Measurements from ENCODE around the gene TAF10. TPM values are rescaled to one million over a fixed set of nuclear protein-coding genes. Genes with fewer than 3 reads are reported as not detected.

Gene TAF10
- total RNA-seq, 1 donor from 2014 or later = 43.2 TPM

- Histone ChIP-seq H3K4me3 (ENCODE audit: low read depth, low read length) (peak within 1 kb of the TSS; percentile 54), H3K27me3 (ENCODE audit: control insufficient read depth, insufficient read depth, low read length) (no peaks in the 10 kb centered on the region), H3K36me3 (ENCODE audit: control insufficient read depth, insufficient read depth, low read length) (peaks cover 7% of the 10 kb centered on the region)
- no peak for TF ChIP-seq CTCF (IDR thresholded peaks at IDR 0.05; ENCODE audit: insufficient read depth, low read length, severe bottlenecking)
- FAIRE-seq = peak; percentile 90
- peak; percentile 94 for DNase-seq (ENCODE audit: low read depth)
Observed at GRCh38 chr11:6619004-6619745, 7.2 kb upstream of the TAF10 start, which contains the start of gene TPP1. TSS of gene TPP1 (minus strand) at chr11:6619422. CDS start at chr11:6619400, 22 bp downstream.

- H3K4me3 ChIP-seq (ENCODE audit: low read depth, low read length) = peak overlapping the region; percentile 54
- no peak for FAIRE-seq
- DNase-seq (ENCODE audit: low read depth) = peak; percentile 50
- H3K36me3 ChIP-seq (ENCODE audit: control insufficient read depth, insufficient read depth, low read length) = peaks cover 7% of the 10 kb centered on the region
- TF ChIP-seq CTCF (IDR thresholded peaks at IDR 0.05; ENCODE audit: insufficient read depth, low read length, severe bottlenecking) = no peak
- H3K27me3 ChIP-seq (ENCODE audit: control insufficient read depth, insufficient read depth, low read length) = no peaks in the 10 kb centered on the region
Observed at GRCh38 chr11:6618117-6619003, 6.3 kb upstream of the TAF10 start.

GRCh38 chr11:6617315-6617781, 5.3 kb upstream of the TAF10 start:
- no peaks in the 10 kb centered on the region for H3K27me3 ChIP-seq (ENCODE audit: control insufficient read depth, insufficient read depth, low read length)
- peaks cover 7% of the 10 kb centered on the region for H3K36me3 ChIP-seq (ENCODE audit: control insufficient read depth, insufficient read depth, low read length)
- no peak for DNase-seq (ENCODE audit: low read depth)
- no peak for TF ChIP-seq CTCF (IDR thresholded peaks at IDR 0.05; ENCODE audit: insufficient read depth, low read length, severe bottlenecking)
- no peak for FAIRE-seq
- no peak overlapping the region for H3K4me3 ChIP-seq (ENCODE audit: low read depth, low read length)

- no peak overlapping the region for H3K4me3 ChIP-seq (ENCODE audit: low read depth, low read length)
- no peak for FAIRE-seq
- DNase-seq (ENCODE audit: low read depth) = no peak
- TF ChIP-seq CTCF (IDR thresholded peaks at IDR 0.05; ENCODE audit: insufficient read depth, low read length, severe bottlenecking) = no peak
- H3K27me3 ChIP-seq (ENCODE audit: control insufficient read depth, insufficient read depth, low read length) = no peaks in the 10 kb centered on the region
- H3K36me3 ChIP-seq (ENCODE audit: control insufficient read depth, insufficient read depth, low read length) = peaks cover 7% of the 10 kb centered on the region
Observed at GRCh38 chr11:6616596-6617250, 4.7 kb upstream of the TAF10 start.

GRCh38 chr11:6615882-6616585, 4.0 kb upstream of the TAF10 start:
- no peak for DNase-seq (ENCODE audit: low read depth)
- TF ChIP-seq CTCF (IDR thresholded peaks at IDR 0.05; ENCODE audit: insufficient read depth, low read length, severe bottlenecking) = no peak
- Histone ChIP-seq H3K27me3 (ENCODE audit: control insufficient read depth, insufficient read depth, low read length) (no peaks in the 10 kb centered on the region), H3K4me3 (ENCODE audit: low read depth, low read length) (no peak overlapping the region), H3K36me3 (ENCODE audit: control insufficient read depth, insufficient read depth, low read length) (peaks cover 7% of the 10 kb centered on the region)
- FAIRE-seq = no peak

Measured in bronchial epithelial cell (primary cell).